GM12874 (cell line): ENCODE results near the gene ACSF3.

Experiments used
- CTCF ChIP-seq: IDR thresholded peaks from 2 replicates; pipeline ENCODE4 v1.5.1; 2011; ENCODE audit warnings: low read depth, mild to moderate bottlenecking, control low read depth, low read length, moderate library complexity; ENCODE audit not compliant: insufficient read depth

Gene ACSF3

GRCh38 chr16:89184933-89185794, 91.5 kb downstream of the ACSF3 start:
- TF ChIP-seq CTCF, result no peak

GRCh38 chr16:89187032-89187769, 93.5 kb downstream of the ACSF3 start:
- 0 out of 2 replicates have a peak, but pooled peaks have one; percentile 10 for TF ChIP-seq CTCF

GRCh38 chr16:89187770-89188392, 94.2 kb downstream of the ACSF3 start:
- no peak for TF ChIP-seq CTCF

- no peak for TF ChIP-seq CTCF
These were observed 95.8 kb downstream of the ACSF3 start for GRCh38 chr16:89189358-89190025.

GRCh38 chr16:89190150-89190958, 96.7 kb downstream of the ACSF3 start:
- TF ChIP-seq CTCF, result no peak

- TF ChIP-seq CTCF, result no peak
These were observed 97.6 kb downstream of the ACSF3 start for GRCh38 chr16:89191033-89191900.
